ENCODE data around the gene CD68.

The CD68 gene

GRCh38 chr17:7583253-7584109 is 4.0 kb downstream of the CD68 start, which contains the start of gene MPDU1:
Gene MPDU1 (plus strand): TSS chr17:7583852. CDS start chr17:7583863, 11 bp downstream.
- TF ChIP-seq TAF1 (IDR thresholded peaks at IDR 0.05; ENCODE audit: borderline replicate concordance, insufficient read depth, low read length), result peak; percentile 98
- peak; percentile 91 for TF ChIP-seq POLR2AphosphoS5 (IDR thresholded peaks at IDR 0.05; ENCODE audit: low read depth, low read length)
- TF ChIP-seq SIN3A (IDR thresholded peaks at IDR 0.05; ENCODE audit: borderline replicate concordance, insufficient read depth, low read length), result no peak
- peak in 1 of 2 experiments; percentile 64; a peak in 2 of 4 replicates for TF ChIP-seq REST (IDR thresholded peaks at IDR 0.05; ENCODE audit: insufficient read depth in 1 of 2, low read depth in 2 of 2, low read length in 2 of 2)

- TF ChIP-seq SIN3A (IDR thresholded peaks at IDR 0.05; ENCODE audit: borderline replicate concordance, insufficient read depth, low read length) (no peak), REST (IDR thresholded peaks at IDR 0.05; ENCODE audit: insufficient read depth in 1 of 2, low read depth in 2 of 2, low read length in 2 of 2) (no peak), TAF1 (IDR thresholded peaks at IDR 0.05; ENCODE audit: borderline replicate concordance, insufficient read depth, low read length) (no peak), POLR2AphosphoS5 (IDR thresholded peaks at IDR 0.05; ENCODE audit: low read depth, low read length) (no peak; the same call in 1 of the 2 replicates), FOXP2 (optimal IDR thresholded peaks at IDR 0.05; ENCODE audit: borderline replicate concordance, extremely low read depth, extremely low read length, insufficient read depth) (no peak)
These were observed 7.4 kb downstream of the CD68 start for GRCh38 chr17:7586673-7587419.

GRCh38 chr17:7587420-7588151 is 8.1 kb downstream of the CD68 start:
- TF ChIP-seq TAF1 (IDR thresholded peaks at IDR 0.05; ENCODE audit: borderline replicate concordance, insufficient read depth, low read length) (no peak), REST (IDR thresholded peaks at IDR 0.05; ENCODE audit: insufficient read depth in 1 of 2, low read depth in 2 of 2, low read length in 2 of 2) (no peak), FOXP2 (optimal IDR thresholded peaks at IDR 0.05; ENCODE audit: borderline replicate concordance, extremely low read depth, extremely low read length, insufficient read depth) (no peak), SIN3A (IDR thresholded peaks at IDR 0.05; ENCODE audit: borderline replicate concordance, insufficient read depth, low read length) (no peak), POLR2AphosphoS5 (IDR thresholded peaks at IDR 0.05; ENCODE audit: low read depth, low read length) (no peak)

GRCh38 chr17:7588553-7589203 is 9.2 kb downstream of the CD68 start:
- TF ChIP-seq FOXP2 (optimal IDR thresholded peaks at IDR 0.05; ENCODE audit: borderline replicate concordance, extremely low read depth, extremely low read length, insufficient read depth), result no peak
- TF ChIP-seq TAF1 (IDR thresholded peaks at IDR 0.05; ENCODE audit: borderline replicate concordance, insufficient read depth, low read length), result no peak
- TF ChIP-seq SIN3A (IDR thresholded peaks at IDR 0.05; ENCODE audit: borderline replicate concordance, insufficient read depth, low read length), result no peak
- TF ChIP-seq REST (IDR thresholded peaks at IDR 0.05; ENCODE audit: insufficient read depth in 1 of 2, low read depth in 2 of 2, low read length in 2 of 2), result no peak
- TF ChIP-seq POLR2AphosphoS5 (IDR thresholded peaks at IDR 0.05; ENCODE audit: low read depth, low read length), result no peak

Measured in PFSK-1 (cell line).